ENCODE results near the gene P2RY12. TPM values are rescaled to one million over a fixed set of nuclear protein-coding genes. Genes with fewer than 3 reads are reported as not detected.

Gene P2RY12
- total and polyA plus RNA-seq, 2 donors (not counting 3 experiments of a cell fraction or from before 2014, with no cell fraction given), result not detected

GRCh38 chr3:151431940-151432339 is 47.4 kb upstream of the P2RY12 start:
- no peak overlapping the region for H3K27ac ChIP-seq (ENCODE audit: insufficient read depth, low read depth, low read length)
- no peak overlapping the region for H2AFZ ChIP-seq (ENCODE audit: low read depth, low read length)
- H3K9me1 ChIP-seq (replicated peaks; ENCODE audit: control insufficient read depth, extremely low read depth, insufficient read depth, low read length), result no peaks in the 10 kb centered on the region
- no peaks in the 10 kb centered on the region for H3K9me3 ChIP-seq (replicated peaks; ENCODE audit: control insufficient read depth, insufficient read depth, low read length)
- no peak overlapping the region for H3K4me2 ChIP-seq (ENCODE audit: insufficient read depth, low read length)
- H3K9ac ChIP-seq (replicated peaks; ENCODE audit: extremely low read depth, insufficient read depth, low read length), result no peak overlapping the region
- H4K20me1 ChIP-seq (replicated peaks; ENCODE audit: control insufficient read depth, extremely low read depth, insufficient read depth, low read length), result no peaks in the 10 kb centered on the region
- H3K36me3 ChIP-seq (ENCODE audit: control insufficient read depth in 2 of 2, extremely low read depth in 1 of 2, insufficient read depth in 2 of 2, low read length in 2 of 2), result no peaks in the 10 kb centered on the region
- POLR2A ChIA-PET, result no interaction called here
- no peaks in the 10 kb centered on the region for H3K79me2 ChIP-seq (ENCODE audit: control insufficient read depth, insufficient read depth, low read length)
- H3K4me3 ChIP-seq (replicated peaks in 1 of 3; ENCODE audit: insufficient read depth in 1 of 3, low read depth in 1 of 3, low read length in 3 of 3), result no peak overlapping the region
- intact Hi-C loops (cut with micrococcal nuclease), result no loop called here
- no peaks in the 10 kb centered on the region for H3K27me3 ChIP-seq (ENCODE audit: control insufficient read depth in 2 of 2, insufficient read depth in 2 of 2, low read length in 2 of 2)
- CTCF ChIA-PET, result interaction anchor here (0.8 to 1.6 kb wide), 4 partner anchors 16 to 487 kb away, joined by 3 to 5 read pairs (median 4); no protein-coding TSS in a partner anchor
- no TSS peak for BruUV-seq (replicated peaks)
- FAIRE-seq, result no peak
- no peaks in the 10 kb centered on the region for H3K4me1 ChIP-seq (ENCODE audit: control insufficient read depth, extremely low read depth, insufficient read depth, low read length)
- dilution Hi-C loops (cut with MboI; ENCODE audit: extremely low pct_ligation_motif_present, low sequenced_read_pairs), result no loop called here
- TF ChIP-seq FOS (IDR thresholded peaks at IDR 0.05; ENCODE audit: borderline replicate concordance, insufficient read depth, low read length) (no peak), GATA2 (IDR thresholded peaks at IDR 0.05; ENCODE audit: insufficient read depth, insufficient read length, low read depth, low read length) (no peak), MYC (IDR thresholded peaks at IDR 0.05; ENCODE audit: low read depth, low read length) (no peak), POLR2AphosphoS5 (IDR thresholded peaks at IDR 0.05; ENCODE audit: insufficient read depth, low read depth, low read length) (no peak), EZH2 (IDR thresholded peaks at IDR 0.05; ENCODE audit: borderline replicate concordance, low read depth, low read length, severe bottlenecking) (no peak), POLR2A (IDR thresholded peaks at IDR 0.05; ENCODE audit: low read depth, low read length) (no peak), JUN (IDR thresholded peaks at IDR 0.05; ENCODE audit: borderline replicate concordance, insufficient read depth, insufficient read length, low read depth) (no peak)
- TF ChIP-seq, protein P1, sequence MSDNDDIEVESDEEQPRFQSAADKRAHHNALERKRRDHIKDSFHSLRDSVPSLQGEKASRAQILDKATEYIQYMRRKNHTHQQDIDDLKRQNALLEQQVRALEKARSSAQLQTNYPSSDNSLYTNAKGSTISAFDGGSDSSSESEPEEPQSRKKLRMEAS (IDR thresholded peaks at IDR 0.05; ENCODE audit: insufficient read depth, insufficient read length), result no peak
- TF ChIP-seq, protein P2, sequence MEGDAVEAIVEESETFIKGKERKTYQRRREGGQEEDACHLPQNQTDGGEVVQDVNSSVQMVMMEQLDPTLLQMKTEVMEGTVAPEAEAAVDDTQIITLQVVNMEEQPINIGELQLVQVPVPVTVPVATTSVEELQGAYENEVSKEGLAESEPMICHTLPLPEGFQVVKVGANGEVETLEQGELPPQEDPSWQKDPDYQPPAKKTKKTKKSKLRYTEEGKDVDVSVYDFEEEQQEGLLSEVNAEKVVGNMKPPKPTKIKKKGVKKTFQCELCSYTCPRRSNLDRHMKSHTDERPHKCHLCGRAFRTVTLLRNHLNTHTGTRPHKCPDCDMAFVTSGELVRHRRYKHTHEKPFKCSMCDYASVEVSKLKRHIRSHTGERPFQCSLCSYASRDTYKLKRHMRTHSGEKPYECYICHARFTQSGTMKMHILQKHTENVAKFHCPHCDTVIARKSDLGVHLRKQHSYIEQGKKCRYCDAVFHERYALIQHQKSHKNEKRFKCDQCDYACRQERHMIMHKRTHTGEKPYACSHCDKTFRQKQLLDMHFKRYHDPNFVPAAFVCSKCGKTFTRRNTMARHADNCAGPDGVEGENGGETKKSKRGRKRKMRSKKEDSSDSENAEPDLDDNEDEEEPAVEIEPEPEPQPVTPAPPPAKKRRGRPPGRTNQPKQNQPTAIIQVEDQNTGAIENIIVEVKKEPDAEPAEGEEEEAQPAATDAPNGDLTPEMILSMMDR (IDR thresholded peaks at IDR 0.05; ENCODE audit: extremely low read depth in 1 of 2, insufficient read depth in 1 of 2, low read depth in 1 of 2, low read length in 2 of 2), result no peak
- no peak for DNase-seq (ENCODE audit: low read depth, low spot score)
